Colonic mucosa (tissue), 4 donors: ENCODE measurements around the gene ANKRD13C. TPM values are rescaled to one million over a fixed set of nuclear protein-coding genes. Genes with fewer than 3 reads are reported as not detected.

ENCODE experiments used
- DNase-seq: peaks from one replicate; pipeline ENCODE4 v3.0.0-alpha.2; 2020
- H3K27ac ChIP-seq: fragments of 200-600 bp; one replicate; pipeline ENCODE4 v1.8.0; 2021
- H3K27me3 ChIP-seq: fragments of 200-600 bp; one replicate; pipeline ENCODE4 v1.8.0; 2021
- H3K36me3 ChIP-seq: fragments of 200-600 bp; one replicate; pipeline ENCODE4 v1.8.0; 2021
- H3K4me1 ChIP-seq: fragments of 200-600 bp; one replicate; pipeline ENCODE4 v1.8.0; 2021; ENCODE audit warnings: mild to moderate bottlenecking
- H3K4me3 ChIP-seq: fragments of 200-600 bp; one replicate; pipeline ENCODE4 v1.8.0; 2021
- H3K9ac ChIP-seq, 2 donors: one replicate each; pipeline ENCODE4 v1.7.0; 2013; ENCODE audit warnings: control low read depth in 2 of 2, low read depth in 2 of 2, low read length in 2 of 2
- H3K9me3 ChIP-seq: fragments of 200-600 bp; one replicate; pipeline ENCODE4 v1.8.0; 2021
- intact Hi-C: fragments of 100-400 bp; cut with DNase I; formaldehyde crosslinking; loops from one replicate; pipeline ENCODE4 v1.14.1; 2022
- total RNA-seq, 2 donors: library from RNA; stranded (reverse); fragmentation: NEBNext Ultra II Directional in 1 of 2; extraction: Animal tissue kit (Norgen Biotek cat#: 25700) in 1 of 2; gene quantifications; one replicate each; pipeline ENCODE4 v1.2.1, GENCODE V29; 2021
- TF ChIP-seq, protein P1 (sequence below): fragments of 200-600 bp; IDR thresholded peaks from one replicate; pipeline ENCODE4 v1.8.0; 2022; ENCODE audit warnings: antibody characterized with exemption, mild to moderate bottlenecking
- donor health status: healthy.
- donor health status: DM: no; HTN: no; CAD: no.
- donor health status: DM: no; HTN: no; CAD: no.

ANKRD13C gene
- total RNA-seq, 2 donors from 2014 or later = 22.0 to 23.8 TPM

DNA sequence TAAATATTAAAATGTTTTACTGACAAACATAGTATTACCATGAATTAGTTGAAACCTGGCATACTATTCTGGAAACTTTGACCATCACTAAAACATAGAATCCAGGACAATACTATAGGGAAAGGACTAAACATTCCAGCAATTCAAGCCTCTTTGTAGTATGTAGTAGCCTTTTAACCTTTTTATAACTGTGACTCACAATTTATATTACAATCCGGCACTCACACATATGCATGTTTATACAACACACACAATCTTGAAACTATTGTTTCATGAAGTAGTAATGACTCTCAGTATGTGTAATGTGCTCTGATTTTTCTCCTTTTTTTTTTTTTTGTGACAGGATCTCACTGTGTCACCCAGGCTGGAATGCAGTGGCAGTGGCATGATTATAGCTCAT, 64.3 kb downstream of the ANKRD13C start:
- Histone ChIP-seq H3K27ac (no peak overlapping the region), H3K9ac (no peak overlapping the region), H3K9me3 (no peaks in the 10 kb centered on the region), H3K36me3 (no peaks in the 10 kb centered on the region), H3K4me3 (no peak overlapping the region), H3K4me1 (no peaks in the 10 kb centered on the region), H3K27me3 (no peaks in the 10 kb centered on the region)
- DNase-seq = no peak
- TF ChIP-seq, protein P1, sequence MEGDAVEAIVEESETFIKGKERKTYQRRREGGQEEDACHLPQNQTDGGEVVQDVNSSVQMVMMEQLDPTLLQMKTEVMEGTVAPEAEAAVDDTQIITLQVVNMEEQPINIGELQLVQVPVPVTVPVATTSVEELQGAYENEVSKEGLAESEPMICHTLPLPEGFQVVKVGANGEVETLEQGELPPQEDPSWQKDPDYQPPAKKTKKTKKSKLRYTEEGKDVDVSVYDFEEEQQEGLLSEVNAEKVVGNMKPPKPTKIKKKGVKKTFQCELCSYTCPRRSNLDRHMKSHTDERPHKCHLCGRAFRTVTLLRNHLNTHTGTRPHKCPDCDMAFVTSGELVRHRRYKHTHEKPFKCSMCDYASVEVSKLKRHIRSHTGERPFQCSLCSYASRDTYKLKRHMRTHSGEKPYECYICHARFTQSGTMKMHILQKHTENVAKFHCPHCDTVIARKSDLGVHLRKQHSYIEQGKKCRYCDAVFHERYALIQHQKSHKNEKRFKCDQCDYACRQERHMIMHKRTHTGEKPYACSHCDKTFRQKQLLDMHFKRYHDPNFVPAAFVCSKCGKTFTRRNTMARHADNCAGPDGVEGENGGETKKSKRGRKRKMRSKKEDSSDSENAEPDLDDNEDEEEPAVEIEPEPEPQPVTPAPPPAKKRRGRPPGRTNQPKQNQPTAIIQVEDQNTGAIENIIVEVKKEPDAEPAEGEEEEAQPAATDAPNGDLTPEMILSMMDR = no peak
- intact Hi-C loops = no loop called here

DNA sequence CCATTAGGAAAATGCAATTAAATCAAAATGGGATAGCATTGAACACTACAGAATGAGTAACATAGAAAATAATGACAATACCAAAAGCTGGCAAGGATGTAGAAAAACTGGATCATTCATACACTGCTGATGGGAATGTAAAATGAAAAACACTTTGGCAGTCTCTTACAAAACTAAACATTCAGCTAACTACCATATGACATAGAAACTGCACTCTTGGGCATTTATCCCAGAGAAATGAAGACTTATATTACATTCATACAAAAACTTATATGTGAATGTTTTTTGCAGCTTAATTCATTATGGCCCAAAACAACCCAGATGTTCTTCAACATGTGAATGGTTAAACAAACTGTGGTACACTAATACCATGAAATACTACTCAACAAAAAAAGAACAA, 66.4 kb downstream of the ANKRD13C start:
- H3K4me1 ChIP-seq = no peaks in the 10 kb centered on the region
- DNase-seq = no peak
- intact Hi-C loops = no loop called here
- H3K27me3 ChIP-seq = no peaks in the 10 kb centered on the region
- H3K9me3 ChIP-seq = no peaks in the 10 kb centered on the region
- TF ChIP-seq, protein P1 = no peak
- no peaks in the 10 kb centered on the region for H3K36me3 ChIP-seq
- no peak overlapping the region for H3K9ac ChIP-seq
- H3K27ac ChIP-seq = no peak overlapping the region
- no peak overlapping the region for H3K4me3 ChIP-seq

DNA sequence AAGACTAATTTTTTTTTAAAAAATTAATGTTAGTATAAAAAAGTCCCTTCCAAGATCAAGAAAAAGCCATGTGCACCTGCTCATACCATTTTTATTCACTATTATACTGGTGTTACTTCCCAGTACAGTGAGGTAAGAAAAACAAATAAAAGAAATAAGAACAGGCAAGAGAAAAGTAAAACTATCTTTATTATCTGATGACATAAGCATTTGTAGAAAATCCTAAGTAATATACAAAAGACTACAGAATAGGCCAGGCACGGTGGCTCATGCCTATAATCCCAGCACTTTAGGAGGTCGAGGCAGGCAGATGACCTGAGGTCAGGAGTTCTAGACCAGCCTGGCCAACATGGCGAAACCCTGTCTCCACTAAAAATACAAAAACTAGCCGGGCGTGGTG, 68.1 kb downstream of the ANKRD13C start:
- H3K9ac ChIP-seq = no peak overlapping the region
- H3K4me1 ChIP-seq = no peaks in the 10 kb centered on the region
- H3K27ac ChIP-seq = no peak overlapping the region
- H3K9me3 ChIP-seq = no peaks in the 10 kb centered on the region
- H3K36me3 ChIP-seq = no peaks in the 10 kb centered on the region
- intact Hi-C loops = no loop called here
- TF ChIP-seq, protein P1 = no peak
- DNase-seq = no peak
- no peaks in the 10 kb centered on the region for H3K27me3 ChIP-seq
- H3K4me3 ChIP-seq = no peak overlapping the region

DNA sequence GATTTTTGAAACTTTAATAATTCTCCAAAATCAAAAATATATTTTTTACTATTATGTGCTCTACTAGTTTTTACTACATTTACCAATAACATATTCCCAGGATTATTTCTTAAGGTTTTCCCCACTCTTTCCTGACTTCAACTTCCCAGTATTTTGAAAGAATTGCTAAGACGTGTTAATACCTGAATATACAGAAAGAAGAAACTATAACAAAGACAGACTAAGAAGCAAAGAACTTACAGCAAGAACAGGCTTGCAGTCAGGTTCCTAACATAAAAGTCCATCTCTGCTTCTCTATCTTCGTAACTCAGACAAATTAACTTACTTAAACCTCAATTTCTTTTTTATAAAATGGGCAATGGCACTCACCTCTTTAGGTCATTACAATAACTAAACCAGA, 70.2 kb downstream of the ANKRD13C start:
- H3K4me1 ChIP-seq = no peaks in the 10 kb centered on the region
- no peak overlapping the region for H3K4me3 ChIP-seq
- intact Hi-C loops = no loop called here
- no peaks in the 10 kb centered on the region for H3K27me3 ChIP-seq
- H3K9ac ChIP-seq = no peak overlapping the region
- no peaks in the 10 kb centered on the region for H3K9me3 ChIP-seq
- TF ChIP-seq, protein P1 = no peak
- no peak overlapping the region for H3K27ac ChIP-seq
- no peak for DNase-seq
- H3K36me3 ChIP-seq = no peaks in the 10 kb centered on the region

- Histone ChIP-seq H3K36me3 (peaks cover 5% of the 10 kb centered on the region), H3K27ac (no peak overlapping the region), H3K4me1 (no peaks in the 10 kb centered on the region), H3K9me3 (no peaks in the 10 kb centered on the region), H3K4me3 (no peak overlapping the region), H3K9ac (no peak overlapping the region), H3K27me3 (no peaks in the 10 kb centered on the region)
- TF ChIP-seq, protein P1 = no peak
- intact Hi-C loops = no loop called here
- DNase-seq = peak; percentile 25
These were observed 75.8 kb downstream of the ANKRD13C start for GRCh38 chr1:70278710-70279109.

DNA sequence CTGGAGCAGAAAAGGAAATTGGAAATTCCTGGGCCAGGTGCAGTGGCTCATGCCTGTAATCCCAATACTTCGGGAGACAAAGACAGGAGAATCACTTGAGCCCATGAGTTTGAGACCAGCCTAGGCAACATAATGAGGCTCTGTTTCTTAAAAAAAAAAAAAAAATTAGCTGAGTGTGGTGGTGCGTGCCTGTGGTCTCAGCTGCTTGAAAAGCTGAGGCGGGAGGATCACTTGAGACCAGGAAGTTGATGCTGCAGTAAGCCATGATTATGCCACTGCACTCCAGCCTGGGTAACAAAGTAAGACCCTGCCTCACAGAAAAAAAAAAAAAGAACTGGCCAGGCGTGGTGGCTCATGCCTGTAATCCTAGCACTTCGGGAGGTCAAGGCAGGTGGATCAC, 76.6 kb downstream of the ANKRD13C start:
- intact Hi-C loops = no loop called here

More for the DNA sequence above, 76.6 kb downstream of the ANKRD13C start:
- no peak for DNase-seq
- Histone ChIP-seq H3K27me3 (no peaks in the 10 kb centered on the region), H3K27ac (no peak overlapping the region), H3K9ac (no peak overlapping the region), H3K4me1 (no peaks in the 10 kb centered on the region), H3K9me3 (no peaks in the 10 kb centered on the region), H3K36me3 (peaks cover 5% of the 10 kb centered on the region), H3K4me3 (no peak overlapping the region)
- TF ChIP-seq, protein P1 = no peak
